NK-92 (cell line): ENCODE data around the gene BLNK.

Experiments used
- DNase-seq: peaks from one replicate; lab custom pipeline; 2025; ENCODE audit not compliant: unreplicated experiment; lab: John Stamatoyannopoulos, UW

The BLNK gene

DNA sequence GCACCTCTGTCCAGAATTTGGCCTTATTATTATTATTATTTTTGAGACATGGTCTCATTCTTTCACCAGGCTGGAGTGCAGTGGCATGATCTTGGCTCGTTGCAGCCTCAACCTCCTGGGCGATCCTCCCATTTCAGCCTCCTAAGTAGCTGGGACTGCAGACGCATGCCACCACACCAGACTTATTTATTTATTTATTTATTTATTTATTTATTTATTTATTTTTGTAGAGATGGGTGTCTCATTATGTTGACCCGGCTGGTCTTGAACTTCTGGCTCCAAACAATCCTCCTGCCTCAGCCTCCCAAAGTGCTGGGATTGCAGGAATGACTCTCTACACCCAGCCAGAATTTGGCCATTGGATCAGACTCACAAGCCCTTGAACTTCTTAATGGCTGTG, 6.4 kb downstream of the BLNK start:
- no peak for DNase-seq

GRCh38 chr10:96263669-96264068, 7.7 kb downstream of the BLNK start:
- no peak for DNase-seq

- no peak for DNase-seq
Measured at GRCh38 chr10:96263176-96263575, 8.2 kb downstream of the BLNK start.

- no peak for DNase-seq
Measured at GRCh38 chr10:96261930-96262329, 9.4 kb downstream of the BLNK start.

GRCh38 chr10:96261132-96261531, 10.2 kb downstream of the BLNK start:
- DNase-seq, result no peak

DNA sequence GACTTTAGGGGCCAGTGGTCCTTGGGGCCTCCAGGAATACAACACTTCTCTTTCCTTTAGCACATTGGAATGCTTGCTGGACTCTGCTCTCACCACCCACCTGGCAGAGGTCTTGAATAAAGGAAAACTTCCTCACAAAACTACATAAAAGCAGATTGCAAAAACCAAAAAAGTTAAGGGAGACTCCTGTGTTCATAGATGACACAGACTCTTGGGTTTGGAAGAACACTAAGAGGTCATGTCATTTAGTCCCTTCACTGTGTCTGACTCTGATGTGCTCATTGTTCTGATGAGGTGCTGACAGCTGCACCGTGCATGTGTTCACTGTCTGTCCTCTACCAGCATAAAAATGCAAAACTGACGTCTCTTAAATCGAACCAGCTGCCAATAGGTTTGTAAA, 11.4 kb downstream of the BLNK start:
- DNase-seq, result no peak

DNA sequence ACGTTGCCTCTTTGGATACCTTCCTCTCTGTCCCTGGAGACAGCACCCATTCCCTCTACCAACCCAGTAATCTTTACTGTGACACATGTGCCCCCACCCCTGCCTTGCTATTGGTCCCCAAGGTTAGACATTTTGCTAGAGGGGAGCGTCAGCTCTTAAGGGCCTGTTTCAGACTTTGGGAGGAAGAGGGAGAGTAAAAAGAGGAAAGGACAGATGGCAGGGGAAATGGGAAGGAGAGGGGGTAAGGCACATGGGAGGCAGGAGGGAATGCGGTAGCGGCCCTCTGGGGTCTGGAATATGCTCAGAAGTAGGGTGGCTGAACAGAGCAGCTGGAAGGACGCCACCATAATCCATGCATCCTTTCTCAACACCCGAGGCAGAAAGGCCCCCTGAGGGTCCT, 12.2 kb downstream of the BLNK start:
- no peak for DNase-seq

DNA sequence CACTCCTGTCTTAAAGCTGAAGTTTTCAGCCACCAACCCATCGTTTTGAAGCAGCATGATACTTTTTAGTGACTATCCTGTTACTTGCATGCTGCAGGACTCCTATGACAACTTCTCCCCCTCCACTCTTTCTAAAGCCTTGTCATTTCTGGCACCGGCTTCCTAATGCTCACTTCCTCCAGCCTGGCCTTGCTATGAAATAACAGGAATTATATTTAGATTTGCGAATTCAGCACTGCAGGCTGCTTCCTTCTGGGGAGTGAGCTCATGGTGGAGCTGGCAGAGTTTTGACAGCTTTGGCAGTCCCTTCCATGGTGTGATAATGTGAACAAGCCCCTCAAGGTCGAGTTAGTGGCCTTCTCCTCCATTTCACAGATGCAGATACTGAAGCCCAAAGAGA, 13.4 kb downstream of the BLNK start:
- DNase-seq, result no peak

DNA sequence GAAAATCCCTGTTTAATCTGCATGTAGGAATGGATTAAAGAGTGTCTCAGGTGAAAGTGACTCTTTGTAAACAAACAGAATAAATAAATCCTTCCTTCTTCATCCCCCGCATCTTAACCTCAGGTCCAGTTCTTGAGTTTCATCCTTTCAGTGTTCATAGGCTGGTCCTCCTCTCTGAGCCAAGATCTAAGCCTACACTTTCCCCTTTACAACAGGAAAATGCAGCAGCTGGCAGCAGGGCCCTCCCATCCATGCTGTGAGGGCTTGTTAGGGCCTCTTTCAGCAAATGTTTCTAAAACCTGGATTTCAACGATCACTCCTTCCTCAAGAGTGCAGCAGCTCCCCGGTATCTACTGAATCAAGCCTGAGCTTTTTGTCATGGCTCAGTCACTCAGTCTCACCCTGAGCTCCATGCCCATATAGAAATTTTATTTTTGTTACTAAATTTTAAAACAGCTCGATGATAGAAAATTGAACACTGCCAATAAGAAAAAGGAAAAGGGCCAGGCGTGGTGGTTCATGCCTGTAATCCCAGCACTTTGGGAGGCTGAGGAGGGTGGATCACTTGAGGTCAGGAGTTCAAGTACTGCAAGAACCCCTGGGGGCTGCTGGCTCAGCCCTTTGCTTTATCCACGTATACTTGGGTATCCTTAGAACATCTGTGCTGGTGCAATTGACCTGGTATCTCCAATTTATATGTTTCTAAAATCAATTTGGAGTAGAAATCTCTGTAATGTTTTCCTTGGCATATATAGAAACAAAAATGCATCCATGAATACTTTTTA, 15.6 kb downstream of the BLNK start:
- no peak for DNase-seq

DNA sequence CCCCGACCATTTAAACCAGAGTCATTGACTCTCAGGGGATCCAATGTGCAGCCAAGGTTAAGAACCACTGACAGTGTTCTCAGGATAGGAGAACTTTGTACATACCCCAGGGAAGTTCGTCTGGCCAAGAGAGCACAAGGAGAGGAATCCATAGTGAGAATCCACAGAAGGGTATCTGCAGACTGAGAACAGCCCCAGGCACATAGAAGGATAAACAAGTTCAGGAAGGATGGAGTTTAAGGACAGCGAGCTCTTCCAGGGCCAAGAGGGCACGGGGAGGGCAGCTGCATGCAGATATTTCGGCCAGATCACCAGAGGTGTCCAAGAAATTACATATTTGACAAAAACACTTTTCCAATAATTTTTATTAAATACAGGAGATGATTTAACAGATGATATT, 16.4 kb downstream of the BLNK start:
- no peak for DNase-seq

DNA sequence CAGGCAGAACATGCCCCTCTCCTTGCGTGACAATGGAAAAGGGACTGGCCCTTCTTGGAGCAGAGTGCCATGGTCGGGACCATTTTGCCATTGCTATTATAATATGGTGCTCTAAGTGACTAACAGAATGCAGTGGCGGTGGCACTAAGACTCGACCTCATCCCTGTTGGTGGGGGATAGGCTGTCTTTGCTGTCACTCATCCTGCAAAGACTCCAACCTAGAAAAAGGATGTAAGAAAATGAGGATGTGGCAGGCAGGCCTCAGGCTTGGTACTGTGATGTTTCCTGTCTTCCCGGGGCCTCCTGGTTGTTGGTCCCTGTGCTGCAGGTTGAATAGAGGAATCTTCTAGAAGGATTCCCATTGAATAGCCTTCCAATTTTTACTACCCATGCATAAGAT, 18.6 kb downstream of the BLNK start:
- no peak for DNase-seq

DNA sequence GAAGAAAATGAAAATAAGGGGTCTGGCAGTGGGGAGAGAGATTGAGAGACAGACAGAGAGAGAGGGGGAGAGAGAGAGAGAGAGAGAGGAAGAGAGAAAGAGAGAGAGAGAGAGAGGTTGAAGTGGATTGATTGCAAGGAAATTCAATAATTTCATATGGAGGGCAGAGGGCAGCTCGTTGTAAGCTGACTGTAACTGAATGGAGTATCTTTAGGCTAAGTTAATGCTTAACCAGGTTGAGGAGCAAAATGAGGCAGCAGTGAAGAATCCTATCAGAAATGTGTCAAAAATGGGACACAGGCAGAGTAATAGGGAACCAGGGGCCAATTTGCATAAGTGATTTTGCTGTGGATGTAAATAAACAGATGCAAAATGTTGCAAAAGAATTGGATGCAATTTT, 21.0 kb downstream of the BLNK start:
- no peak for DNase-seq

DNA sequence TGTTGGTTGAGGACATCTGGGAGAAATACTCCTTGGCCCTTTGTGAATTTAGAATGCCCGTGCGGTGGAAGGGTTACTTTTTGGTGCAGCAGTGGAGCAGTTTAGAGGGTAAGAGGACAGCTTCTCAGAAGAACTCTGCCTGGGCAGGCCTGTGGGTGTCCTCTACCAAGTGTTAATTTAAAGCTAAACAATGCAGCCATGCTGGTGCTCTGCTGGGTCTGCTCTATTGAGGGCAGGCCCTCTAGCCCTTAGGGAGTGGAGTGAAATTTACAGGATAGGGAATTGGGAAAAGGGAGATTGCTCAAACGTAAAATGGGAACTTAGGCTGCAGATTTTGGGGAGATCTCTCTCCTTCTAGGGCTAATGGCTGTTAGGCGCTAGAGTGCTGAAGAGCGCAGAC, 22.1 kb downstream of the BLNK start:
- no peak for DNase-seq

DNA sequence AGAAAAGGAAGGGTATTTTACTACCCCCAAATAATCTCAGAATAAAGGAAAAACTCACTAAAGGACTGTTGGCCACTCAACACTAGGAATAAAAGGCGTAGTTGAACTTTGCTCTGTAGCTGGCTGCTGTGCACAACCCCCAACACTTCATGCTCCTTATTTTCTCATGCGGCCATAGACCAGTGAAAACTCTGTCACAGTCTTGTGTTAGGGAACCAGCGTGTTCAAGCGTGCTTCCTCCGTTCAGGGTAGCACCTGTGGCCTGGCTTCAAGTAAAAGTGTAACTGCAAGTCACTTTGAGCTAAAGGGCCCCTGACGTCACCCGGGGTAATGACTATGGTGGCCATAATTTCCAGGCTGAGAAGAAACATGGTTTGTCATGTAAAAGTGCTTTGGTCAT, 27.0 kb downstream of the BLNK start:
- DNase-seq, result no peak

GRCh38 chr10:96243296-96243695, 28.1 kb downstream of the BLNK start:
- DNase-seq, result no peak

DNA sequence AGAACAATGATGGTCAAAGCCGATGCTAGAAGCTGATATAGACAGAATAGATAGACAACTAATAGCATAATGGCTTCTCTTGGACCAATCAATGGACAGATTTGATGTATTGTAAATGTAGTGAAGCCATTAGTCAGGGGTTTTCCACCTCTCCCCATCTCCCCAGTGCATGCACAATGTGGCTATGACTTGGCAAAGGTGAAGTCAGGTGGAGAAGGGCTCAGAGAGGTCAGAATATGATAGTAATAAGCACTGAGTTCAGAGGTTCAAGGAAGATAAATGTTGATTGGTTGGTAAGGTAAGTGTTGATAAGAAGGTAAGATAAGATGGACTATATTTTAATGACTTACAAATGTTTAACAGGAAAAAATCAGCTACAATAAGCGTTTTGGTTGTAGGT, 28.5 kb downstream of the BLNK start:
- no peak for DNase-seq

GRCh38 chr10:96238646-96239623, 32.4 kb downstream of the BLNK start:
- no peak for DNase-seq

DNA sequence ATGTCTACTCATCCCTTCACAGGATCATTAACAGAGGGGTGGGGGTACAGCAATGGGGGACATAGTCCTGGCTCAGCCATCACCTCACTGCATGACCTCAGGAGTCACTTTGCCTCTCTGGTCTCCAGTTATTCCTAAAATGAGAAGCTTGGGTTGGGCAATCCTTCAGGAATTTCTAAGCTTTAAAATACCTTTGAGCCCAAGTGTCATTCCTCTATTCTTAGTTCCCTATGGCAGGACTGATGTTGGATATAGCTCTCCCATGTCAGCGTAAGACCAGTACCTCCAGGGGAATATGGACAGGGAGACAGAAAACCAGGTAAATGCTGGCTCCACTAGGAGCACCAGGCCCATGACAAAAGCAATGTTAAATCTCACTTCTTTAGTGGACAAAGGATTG, 34.5 kb downstream of the BLNK start:
- no peak for DNase-seq

- DNase-seq, result no peak
Measured at GRCh38 chr10:96236090-96236478, 35.3 kb downstream of the BLNK start.

GRCh38 chr10:96235326-96236089, 35.9 kb downstream of the BLNK start:
- no peak for DNase-seq

- DNase-seq, result no peak
Measured at GRCh38 chr10:96233959-96234358, 37.4 kb downstream of the BLNK start.
